GM21825 (cell line): ENCODE data around the gene TSSK6.

ENCODE experiments used
- ATAC-seq: cut with Tn5 transposase; IDR thresholded peaks from one replicate; pipeline ENCODE4 v1.9.1; 2021; ENCODE audit warnings: mild to moderate bottlenecking, moderate library complexity; ENCODE audit not compliant: unreplicated experiment

TSSK6 gene

DNA sequence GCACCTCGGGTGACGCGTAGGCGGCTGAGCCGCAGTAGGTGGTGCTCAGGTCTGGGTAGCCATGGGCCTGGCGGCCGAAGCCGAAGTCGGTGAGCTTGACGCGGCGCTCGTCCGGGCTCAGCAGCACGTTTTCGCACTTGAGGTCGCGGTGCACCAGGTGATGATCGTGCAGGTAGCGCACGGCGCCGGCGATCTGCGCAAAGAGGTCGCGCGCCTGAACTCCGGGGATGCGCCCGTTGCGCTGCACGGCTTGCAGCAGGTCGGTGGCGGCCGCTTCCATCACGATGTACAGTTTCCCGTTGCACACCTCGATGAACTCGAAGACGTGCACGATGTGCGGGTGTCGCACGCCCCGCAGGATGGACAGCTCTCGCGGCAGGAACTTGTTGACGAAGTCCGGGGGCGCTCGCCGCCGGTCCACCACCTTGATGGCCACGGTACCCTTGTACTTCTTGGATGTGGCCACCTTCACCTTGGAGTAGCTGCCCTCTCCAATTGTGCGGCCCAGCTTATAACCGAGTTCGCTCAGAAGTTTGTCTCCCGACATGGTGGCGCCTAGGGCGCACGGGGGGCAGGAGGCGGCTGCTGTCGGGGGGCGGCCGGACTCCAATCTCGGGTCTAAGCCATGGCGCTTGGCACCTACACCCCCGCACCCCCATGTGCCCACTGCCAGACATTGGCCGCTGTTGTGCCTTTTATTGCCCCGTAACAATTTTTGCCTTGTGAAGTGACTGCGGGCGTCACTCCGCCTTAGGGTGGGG lies at the start of gene TSSK6:
Gene TSSK6 (minus strand): TSS at position 668 of the 761 bp plus-strand sequence. CDS start 121 bp downstream, at position 547.
- no peak for ATAC-seq

- ATAC-seq = no peak
Observed at GRCh38 chr19:19563348-19563848, 48.0 kb upstream of the TSSK6 start.

- no peak for ATAC-seq
Observed at GRCh38 chr19:19562665-19563347, 47.5 kb upstream of the TSSK6 start.

GRCh38 chr19:19561946-19562664 lies 46.8 kb upstream of the TSSK6 start:
- ATAC-seq = no peak

- no peak for ATAC-seq
Observed at GRCh38 chr19:19559931-19560330, 44.6 kb upstream of the TSSK6 start.

DNA sequence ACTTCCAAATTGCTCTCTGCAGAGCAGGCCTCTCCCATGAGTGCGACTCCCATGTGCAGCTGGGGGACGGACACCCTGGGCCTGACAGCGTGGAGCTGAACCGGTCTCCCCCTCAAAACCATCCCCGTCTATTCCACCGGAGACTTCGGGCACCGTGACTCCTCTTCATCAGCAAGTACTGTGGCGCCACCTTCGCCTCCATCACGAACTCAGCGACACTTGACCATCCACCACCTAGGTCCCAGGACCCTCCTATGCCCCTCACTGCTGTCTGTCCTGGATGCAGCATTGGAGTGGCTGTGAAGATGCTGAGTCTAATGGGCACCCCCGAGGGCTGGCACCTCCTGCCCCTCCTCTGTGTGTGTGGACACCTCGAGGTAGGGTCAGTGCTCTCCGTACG lies 43.3 kb upstream of the TSSK6 start:
- ATAC-seq = no peak

DNA sequence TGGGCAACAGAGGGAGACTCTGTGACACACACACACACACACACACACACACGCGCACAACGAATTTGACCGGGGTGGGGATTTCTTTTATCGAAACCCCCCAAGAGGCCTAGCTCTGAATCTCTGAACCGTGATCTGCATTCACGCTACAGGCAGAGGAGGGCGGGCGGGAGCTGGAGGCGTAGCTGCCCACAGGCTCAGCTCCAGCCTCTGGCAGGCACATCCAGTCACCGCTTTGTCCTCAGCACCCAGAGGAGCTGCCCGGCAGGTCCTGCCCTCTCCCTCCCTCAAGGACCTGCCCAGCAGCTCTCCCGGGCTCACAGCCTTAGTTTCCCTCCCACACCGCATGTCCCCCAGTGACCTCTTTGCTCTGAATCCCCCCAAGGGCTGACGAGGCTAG lies 42.7 kb upstream of the TSSK6 start:
- no peak for ATAC-seq

DNA sequence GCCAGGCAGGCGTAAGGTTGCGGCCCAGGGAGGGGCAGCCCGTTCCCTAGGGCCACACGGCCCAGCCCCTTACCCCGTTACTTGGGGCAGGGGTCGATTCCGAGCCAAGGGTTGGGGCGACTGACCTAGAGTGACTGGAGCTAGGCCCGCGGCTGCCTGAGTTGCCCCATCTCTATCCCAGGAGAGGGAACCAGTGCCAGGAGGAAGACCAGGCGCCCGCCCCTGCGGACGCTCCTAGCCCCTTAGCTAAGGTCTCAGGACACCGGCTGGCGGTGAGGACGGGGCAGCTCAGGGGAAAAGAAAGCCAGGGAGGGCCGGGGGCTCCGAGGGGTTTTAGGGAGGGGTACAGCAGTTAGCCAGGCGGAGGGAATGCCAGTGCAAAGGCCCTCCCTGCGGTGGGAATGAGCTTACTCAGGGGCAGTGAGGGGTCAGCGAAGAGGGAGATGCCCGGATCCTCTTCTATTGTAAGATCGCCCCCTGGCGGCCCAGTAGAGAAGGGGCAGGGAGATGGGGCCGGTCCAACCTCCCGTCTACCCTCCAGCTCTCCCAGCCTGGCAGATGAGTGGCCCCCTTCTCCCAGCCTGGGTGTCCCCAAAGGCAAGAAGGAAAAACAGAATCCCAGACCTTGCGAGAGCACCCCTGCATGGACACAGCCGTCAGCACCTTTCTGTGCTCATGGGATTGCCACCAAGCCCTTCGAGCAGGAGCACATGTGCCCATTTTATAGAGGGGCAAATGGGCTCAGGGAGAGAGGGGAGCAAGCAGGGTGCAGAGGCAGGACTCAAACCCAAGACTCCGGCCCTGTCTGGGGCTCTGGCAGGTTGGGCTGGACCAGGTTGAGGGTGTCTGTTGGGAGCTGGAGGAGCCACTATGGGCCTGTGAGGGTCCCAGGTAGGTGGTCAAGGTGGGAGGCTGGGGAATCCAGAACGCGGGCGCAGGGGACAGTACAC lies 39.0 kb upstream of the TSSK6 start:
- ATAC-seq = no peak

DNA sequence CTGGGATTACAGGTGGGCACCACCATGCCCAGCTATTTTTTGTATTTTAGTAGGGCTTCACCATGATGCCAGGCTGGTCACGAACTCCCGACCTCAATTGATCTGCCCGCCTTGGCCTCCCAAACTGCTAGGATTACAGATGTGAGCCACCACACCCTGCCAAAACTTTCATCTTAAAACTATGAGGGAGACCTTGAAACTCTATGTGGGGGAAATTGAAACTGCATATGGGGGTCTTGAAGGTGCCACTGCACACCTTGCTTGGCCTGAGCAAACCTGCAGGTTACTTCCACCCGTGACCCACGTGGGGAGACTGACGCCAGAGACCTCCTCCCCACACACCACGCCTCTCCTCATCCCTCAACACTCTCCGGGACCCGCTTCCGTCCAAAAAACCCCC lies 38.3 kb upstream of the TSSK6 start:
- ATAC-seq = no peak

DNA sequence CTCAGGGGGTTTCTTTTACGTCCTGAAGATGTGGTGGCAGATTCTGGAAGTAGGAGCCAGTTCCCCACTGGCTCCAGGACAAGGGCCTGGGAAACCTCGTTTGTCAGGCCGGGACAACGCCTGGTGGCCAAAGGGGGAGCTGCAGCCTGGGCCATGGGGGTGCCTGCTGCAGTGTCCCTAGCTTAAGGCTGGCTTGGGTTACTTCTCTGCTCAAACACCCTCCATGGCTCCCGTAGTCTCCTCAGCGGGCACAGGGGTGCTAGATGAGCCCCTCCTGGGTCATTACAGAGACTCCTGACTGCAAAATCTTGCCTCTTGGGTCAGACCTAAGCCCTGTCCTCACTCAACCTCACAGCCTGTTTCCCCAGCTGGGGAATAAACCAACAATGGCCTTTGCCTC lies 37.5 kb upstream of the TSSK6 start:
- no peak for ATAC-seq

DNA sequence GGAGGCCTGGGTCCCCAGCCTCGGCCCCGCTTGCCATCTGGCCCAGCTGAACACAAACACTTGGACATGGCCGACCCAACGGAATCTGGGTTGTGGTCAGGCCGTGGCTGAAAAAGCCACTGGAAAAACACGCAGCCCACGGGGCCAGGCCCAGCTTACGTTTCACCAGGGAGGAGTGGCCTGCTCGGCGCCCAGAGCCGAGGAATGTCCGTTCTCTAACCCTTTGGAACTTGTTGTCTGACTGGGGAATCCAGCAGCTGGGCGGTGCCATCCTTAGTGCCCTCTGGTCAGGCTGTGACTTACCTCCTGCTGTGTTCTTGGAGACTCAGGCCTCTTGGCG lies 36.5 kb upstream of the TSSK6 start:
- ATAC-seq = no peak

DNA sequence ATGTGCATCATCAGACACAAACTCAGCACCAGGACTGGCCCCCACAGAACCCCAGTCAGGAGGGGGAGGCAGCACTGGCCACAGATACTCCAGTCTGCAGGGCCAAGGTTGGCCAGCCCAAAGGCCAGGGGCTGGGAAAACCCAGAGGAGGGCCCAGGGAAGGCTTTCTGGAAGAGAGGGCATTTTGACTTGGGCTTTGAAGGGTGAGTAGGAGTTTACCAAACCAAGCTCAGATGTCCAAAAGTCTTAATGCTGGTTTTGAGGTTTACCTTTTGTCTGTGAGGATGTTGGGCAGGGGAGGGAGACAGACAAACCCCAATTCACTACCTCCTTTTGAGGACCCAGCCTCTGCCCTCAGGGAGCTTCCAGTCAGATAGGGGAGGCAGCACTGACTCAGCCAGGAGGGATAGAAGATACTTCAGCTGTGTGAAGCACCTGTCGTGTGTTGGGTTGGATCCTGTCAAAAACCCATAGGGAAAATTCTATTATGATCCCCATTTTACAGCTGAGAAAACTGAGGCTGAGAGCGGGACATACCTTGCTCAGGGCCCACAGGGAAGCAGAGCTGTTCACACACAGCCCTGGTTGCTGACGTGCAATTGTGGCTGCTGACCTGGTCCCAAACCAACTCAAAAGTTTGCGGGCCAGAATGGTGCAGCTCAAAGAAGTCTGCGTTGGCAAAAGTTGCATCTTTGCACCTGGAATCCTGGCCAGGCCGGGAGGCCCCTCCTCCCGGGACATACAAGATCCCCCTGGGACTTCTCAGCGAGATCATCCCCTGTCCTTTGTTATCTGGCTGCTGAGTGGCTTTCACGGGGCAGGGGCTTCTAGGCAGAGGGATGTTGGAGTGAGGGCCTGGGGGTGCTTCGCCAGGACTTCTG lies 35.9 kb upstream of the TSSK6 start:
- no peak for ATAC-seq

DNA sequence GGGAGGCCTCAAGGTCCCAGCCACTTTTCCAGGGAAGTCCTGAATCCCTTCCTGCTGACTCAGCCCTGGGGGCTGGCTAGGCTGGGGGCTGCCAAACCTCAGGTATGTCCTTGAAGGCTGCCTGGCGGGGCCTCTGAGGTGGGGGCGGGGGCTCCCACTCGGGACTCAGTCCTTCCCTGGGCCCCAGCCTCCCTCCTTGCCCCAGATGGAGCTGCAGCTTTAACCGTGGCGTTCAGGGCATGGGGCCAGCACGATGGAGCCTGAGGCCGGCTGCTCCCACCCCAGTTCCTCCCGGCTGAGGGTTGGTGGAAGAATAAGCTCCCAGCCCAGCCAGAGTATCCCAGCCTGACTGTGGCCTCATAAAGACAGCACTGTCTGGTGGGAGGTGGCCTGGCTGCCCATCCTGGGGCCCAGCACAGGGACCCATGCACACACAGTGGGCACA lies 35.2 kb upstream of the TSSK6 start:
- ATAC-seq = no peak

DNA sequence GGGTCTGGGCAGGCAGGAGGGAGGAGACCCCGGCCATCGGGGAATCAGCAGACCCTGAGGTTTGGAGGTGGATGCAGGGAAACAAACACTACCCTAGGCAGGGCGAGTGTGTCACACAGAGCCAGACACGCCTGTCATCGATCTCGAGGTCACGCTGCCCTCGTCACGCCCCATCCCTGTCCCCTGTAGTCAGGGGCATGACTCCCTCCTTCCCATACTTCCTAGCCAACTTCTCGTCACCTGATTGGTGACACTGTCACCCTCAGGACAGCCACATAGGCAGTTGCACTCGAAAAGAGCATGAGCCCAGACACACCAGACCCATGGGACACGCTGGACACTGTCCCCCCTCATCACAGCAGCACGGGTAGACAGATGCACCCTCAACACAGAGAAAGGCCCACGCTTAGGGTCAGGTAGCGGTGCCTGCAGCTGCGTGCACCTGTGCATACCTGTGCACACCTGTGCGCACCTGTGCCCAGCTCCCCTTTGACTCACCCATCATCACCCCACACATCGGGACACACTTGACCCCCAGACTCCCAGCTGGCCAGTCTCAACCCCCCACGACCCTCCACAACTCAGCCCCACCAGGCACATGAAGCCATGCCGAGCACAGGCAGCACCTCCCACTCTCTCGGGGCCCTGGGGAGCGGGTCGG lies 34.6 kb upstream of the TSSK6 start:
- no peak for ATAC-seq

DNA sequence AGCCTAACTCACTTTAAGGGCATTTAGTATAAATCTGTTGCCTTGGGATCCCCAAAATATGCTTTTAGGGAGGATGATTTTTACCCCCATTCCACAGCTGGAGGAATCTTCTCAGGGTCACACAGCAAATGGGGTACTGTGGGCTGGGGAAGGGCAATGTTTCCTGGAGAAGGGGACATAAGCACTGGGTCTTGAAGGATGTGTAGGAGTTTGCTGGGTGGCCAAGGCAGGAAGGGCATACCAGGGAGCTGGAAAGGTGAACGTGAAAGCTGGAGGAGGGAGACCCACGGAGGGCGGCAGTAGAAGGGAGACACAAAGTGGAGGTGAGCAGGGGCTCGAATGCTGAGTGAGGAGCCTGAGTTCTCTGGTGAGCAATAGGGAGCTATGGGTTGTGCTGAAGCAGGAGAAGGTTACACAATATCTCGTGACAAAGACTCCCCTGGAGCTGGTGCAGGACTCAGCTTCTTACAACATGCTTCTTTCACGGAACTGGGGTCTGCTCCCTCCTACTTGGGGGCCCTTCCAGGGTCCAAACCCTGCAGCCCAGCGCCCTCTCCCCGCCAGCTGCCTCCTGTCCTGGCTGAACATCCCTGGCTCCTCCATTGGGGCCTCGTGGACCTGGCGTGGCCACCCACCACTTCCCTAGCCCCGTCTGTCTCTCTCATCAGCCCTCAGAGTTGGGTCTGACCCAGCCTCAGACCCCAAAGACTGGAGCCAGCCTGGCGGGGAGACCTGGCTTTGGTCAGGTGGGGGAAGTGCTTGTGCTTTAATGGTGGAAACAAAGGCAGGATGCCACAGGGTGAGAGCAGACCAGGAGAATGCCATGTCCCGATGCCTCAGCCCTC lies 33.8 kb upstream of the TSSK6 start:
- no peak for ATAC-seq

DNA sequence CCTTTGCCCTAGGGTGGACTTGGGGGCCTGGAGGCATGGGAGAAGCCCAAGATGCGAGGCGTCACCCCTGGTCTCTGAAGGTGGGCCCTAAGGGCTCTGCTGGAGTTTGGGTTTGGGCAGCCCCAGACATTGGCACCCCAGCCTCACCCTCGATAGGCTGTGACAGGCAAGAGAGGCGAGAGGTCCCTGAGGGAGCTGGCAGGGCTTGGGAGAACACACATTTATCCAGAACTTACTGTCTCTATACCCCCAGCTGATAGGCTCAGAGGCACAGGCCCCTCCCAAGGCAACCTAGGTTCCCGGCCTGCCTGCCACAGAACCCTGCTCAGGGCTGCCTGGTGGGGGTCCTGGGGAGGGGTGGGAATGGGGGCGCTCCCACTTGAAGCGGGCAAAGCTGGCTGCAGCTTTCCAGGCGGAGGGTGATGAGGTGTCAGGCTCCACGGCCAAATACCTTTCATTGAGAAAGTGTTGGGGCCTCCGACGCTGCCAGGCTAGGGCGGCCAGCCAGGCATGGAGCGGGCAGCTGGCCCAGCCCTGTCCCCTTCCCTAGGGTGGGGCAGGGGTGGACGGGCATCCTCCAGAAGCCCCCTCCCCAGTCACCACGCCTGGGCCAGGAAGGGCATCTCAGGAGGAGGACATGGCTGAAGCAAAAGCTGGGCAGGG lies 32.5 kb upstream of the TSSK6 start:
- ATAC-seq = no peak

DNA sequence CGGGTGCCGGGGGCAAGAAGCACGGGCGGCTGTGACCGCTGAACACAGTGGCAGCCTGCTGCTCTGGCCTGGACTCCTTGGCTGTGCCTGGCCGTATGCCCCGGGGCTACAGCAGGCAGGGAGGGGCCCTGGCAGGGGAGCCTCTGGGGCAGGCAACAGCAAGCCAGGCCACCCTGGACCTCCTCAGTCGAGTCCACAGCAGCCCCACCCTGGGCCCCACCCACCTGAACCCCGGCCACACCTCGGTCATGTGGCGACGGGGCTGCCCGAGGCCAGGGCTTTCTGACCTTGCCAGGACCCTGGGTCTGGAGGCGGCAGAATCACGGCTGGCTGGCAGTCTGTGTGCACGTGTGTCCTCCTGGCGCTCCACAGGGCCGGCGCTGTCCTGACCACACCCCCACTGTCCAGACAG lies 31.4 kb upstream of the TSSK6 start:
- ATAC-seq = no peak

GRCh38 chr19:19545707-19546106 lies 30.4 kb upstream of the TSSK6 start:
- no peak for ATAC-seq
